Immature natural killer cell (primary cell): ENCODE data around the gene WSB1. TPM values are rescaled to one million over a fixed set of nuclear protein-coding genes. Genes with fewer than 3 reads are reported as not detected.
"Not testable (repeated sequence)": the region's sequence is repeated elsewhere in the genome, so short reads cannot be mapped to it uniquely, and the experiment has no call there.

Experiments
- DNase-seq, 3 donors: peaks; one replicate each; pipeline ENCODE4 v3.0.0; 2022; ENCODE audit warnings: mixed read lengths in 1 of 3
- H3K27ac Mint-ChIP-seq, 6 donors: one replicate each; pipeline ENCODE4 v1.8.0; 2020; ENCODE audit warnings: mixed read lengths in 6 of 6, mild to moderate bottlenecking in 5 of 6, inconsistent platforms in 4 of 6, moderate library complexity in 3 of 6
- H3K27me3 Mint-ChIP-seq, 3 donors: one replicate each; pipeline ENCODE4 v1.8.0; 2020 to 2021; ENCODE audit warnings: low read depth in 3 of 3, mild to moderate bottlenecking in 3 of 3, mixed read lengths in 3 of 3, moderate library complexity in 3 of 3, inconsistent platforms in 1 of 3
- H3K36me3 Mint-ChIP-seq, 3 donors: one replicate each; pipeline ENCODE4 v1.8.0; 2020; ENCODE audit warnings: mixed read lengths in 3 of 3, inconsistent platforms in 2 of 3, mild to moderate bottlenecking in 2 of 3
- H3K4me1 Mint-ChIP-seq, 2 donors: one replicate each; pipeline ENCODE4 v1.8.0; 2020; ENCODE audit warnings: inconsistent platforms in 2 of 2, mild to moderate bottlenecking in 2 of 2, mixed read lengths in 2 of 2, moderate library complexity in 1 of 2
- H3K4me3 Mint-ChIP-seq, 5 donors: one replicate each; pipeline ENCODE4 v1.8.0; 2020; ENCODE audit warnings: mild to moderate bottlenecking in 5 of 5, mixed read lengths in 5 of 5, inconsistent platforms in 3 of 5, moderate library complexity in 3 of 5
- H3K9me3 Mint-ChIP-seq, 6 donors: one replicate each; pipeline ENCODE4 v1.8.0; 2020; ENCODE audit warnings: mild to moderate bottlenecking in 6 of 6, mixed read lengths in 6 of 6, inconsistent platforms in 4 of 6, moderate library complexity in 3 of 6
- polyA plus RNA-seq, 3 donors: library from polyadenylated mRNA; unstranded; fragments of 300-500 nt; fragmentation: Illumina TruSeq; gene quantifications; one replicate each; pipeline ENCODE4 v1.2.3, GENCODE V29; 2021

WSB1 gene
- polyA plus RNA-seq, 3 donors from 2014 or later = 163 to 253 (median 232) TPM

DNA sequence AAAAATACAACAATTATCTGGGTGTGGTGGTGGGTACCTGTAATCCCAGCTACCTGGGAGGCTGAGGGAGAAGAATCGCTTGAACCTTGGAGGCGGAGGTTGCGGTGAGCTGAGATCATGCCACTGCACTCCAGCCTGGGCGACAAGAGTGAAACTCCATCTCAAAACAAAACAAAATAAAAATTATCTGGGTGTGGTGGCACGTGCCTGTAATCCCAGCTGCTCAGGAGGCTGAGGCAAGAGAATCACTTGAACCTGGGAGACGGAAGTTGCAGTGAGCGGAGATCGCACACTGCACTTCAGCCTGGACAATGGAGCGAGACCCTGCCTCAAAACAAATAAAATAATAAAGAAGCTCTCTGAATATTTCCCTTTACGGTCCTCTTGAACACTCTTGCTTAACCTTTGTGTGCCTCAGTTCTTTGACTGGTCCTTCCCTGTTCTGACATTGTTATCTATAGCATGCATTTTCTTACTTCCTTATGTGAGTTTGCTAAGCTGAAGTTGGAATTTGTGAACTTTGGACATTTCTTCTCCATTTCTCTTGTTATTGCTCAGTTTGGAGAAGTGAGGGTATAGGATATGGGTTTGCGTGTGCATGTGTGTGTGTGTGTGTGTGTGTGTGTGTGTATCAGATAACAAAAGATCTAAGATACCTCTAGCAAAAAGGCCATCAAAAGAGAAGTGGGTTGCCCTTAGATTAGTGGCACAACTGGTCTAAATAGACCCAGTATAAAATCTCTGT, 29.7 kb upstream of the WSB1 start:
- no peaks in the 10 kb centered on the region for H3K27me3 Mint-ChIP-seq
- H3K27ac Mint-ChIP-seq = no peak overlapping the region
- no peak for DNase-seq
- no peaks in the 10 kb centered on the region for H3K9me3 Mint-ChIP-seq
- H3K36me3 Mint-ChIP-seq = no peaks in the 10 kb centered on the region
- no peak overlapping the region for H3K4me3 Mint-ChIP-seq
- H3K4me1 Mint-ChIP-seq = no peaks in the 10 kb centered on the region

DNA sequence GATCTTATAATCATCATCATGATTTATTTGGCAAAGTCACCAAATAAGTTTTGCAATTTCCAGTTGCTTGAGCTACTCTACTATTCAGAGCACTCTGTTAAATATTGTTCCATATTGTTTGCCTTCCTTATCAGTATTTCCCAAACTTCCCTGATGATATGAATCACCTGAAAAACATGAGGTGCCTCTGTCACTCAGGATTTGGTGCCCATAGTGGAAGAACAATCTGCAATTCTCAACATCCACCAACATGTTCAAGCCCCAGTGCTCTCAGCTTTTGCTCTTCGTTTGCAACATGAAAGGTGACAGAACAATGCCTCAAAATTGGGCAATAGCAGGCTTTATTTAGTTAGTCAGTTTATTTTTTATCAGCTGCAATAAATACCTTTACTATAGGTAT, 28.6 kb upstream of the WSB1 start:
- no peaks in the 10 kb centered on the region for H3K27me3 Mint-ChIP-seq
- H3K4me3 Mint-ChIP-seq = no peak overlapping the region
- no peak overlapping the region for H3K27ac Mint-ChIP-seq
- DNase-seq = no peak
- no peaks in the 10 kb centered on the region for H3K4me1 Mint-ChIP-seq
- no peaks in the 10 kb centered on the region for H3K9me3 Mint-ChIP-seq
- no peaks in the 10 kb centered on the region for H3K36me3 Mint-ChIP-seq

DNA sequence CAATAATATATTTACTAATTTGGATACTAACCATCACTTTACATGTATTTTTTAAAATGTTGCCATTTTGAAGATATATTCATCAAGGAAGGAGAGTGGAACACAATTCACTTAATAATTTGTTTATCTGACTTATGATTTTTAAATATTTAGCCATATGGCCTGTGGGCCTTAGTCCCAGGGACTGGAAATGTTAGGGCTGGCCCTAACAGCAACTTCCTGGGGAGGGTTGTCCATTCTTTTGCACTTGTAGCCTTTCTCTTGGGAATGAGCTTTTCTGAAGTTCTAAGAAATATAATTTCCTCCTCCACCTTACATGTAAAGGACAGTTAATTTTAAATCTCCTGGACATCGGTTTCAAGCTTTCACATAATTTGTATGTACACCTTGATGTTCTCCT, 27.7 kb upstream of the WSB1 start:
- Mint-ChIP-seq H3K36me3 (no peaks in the 10 kb centered on the region), H3K4me3 (no peak overlapping the region), H3K4me1 (no peaks in the 10 kb centered on the region), H3K27ac (no peak overlapping the region), H3K27me3 (no peaks in the 10 kb centered on the region), H3K9me3 (no peaks in the 10 kb centered on the region)
- DNase-seq = no peak

- no peaks in the 10 kb centered on the region for H3K36me3 Mint-ChIP-seq
- H3K27me3 Mint-ChIP-seq = no peaks in the 10 kb centered on the region
- no peak overlapping the region for H3K4me3 Mint-ChIP-seq
- no peaks in the 10 kb centered on the region for H3K9me3 Mint-ChIP-seq
- H3K4me1 Mint-ChIP-seq = no peaks in the 10 kb centered on the region
- H3K27ac Mint-ChIP-seq = no peak overlapping the region
- DNase-seq = no peak
Observed at GRCh38 chr17:27268394-27269085, 25.4 kb upstream of the WSB1 start.

DNA sequence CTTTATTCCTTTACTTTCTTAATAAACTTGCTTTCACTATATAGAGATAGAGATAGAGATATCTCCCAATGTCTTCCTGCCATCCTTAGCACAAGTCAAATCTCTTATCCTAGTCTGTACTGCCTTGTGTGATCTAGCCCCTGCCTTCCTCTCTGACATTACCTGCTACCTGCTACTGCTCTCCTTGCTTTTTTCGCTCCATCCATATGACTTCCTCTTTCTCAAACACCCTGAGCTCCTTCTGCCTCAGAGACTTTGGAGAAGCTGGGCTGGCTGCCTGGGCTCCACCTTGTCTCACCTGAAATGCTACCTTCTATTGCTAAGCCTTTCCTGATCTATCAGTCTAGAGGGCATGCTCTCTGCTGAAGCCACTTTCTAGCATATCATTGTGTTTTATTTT, 24.7 kb upstream of the WSB1 start:
- DNase-seq = no peak
- no peak overlapping the region for H3K27ac Mint-ChIP-seq
- no peaks in the 10 kb centered on the region for H3K9me3 Mint-ChIP-seq
- no peaks in the 10 kb centered on the region for H3K36me3 Mint-ChIP-seq
- no peak overlapping the region for H3K4me3 Mint-ChIP-seq
- no peaks in the 10 kb centered on the region for H3K27me3 Mint-ChIP-seq
- no peaks in the 10 kb centered on the region for H3K4me1 Mint-ChIP-seq

DNA sequence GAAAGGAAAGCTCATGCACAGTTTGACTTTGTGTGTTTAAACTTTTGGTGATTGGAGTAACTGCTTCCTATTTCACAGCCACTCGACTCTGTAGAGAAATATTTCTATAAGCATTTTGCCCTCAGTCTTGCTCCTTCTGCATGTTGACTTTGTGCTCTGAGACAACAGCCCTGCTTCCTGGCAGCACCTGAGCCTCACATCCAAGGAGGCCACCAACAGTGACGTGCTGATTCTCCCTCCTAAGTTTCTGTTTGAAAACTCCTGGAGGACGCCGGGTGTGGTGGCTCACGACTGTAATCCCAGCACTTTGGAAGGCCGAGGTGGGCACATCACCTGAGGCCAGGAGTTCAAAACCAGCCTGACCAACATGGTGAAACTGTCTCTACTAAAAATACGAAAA, 23.9 kb upstream of the WSB1 start:
- Mint-ChIP-seq H3K4me3 (no peak overlapping the region), H3K36me3 (no peaks in the 10 kb centered on the region), H3K27ac (no peak overlapping the region), H3K4me1 (no peaks in the 10 kb centered on the region), H3K9me3 (no peaks in the 10 kb centered on the region), H3K27me3 (peaks cover 0 to 2% (median 0%) of the 10 kb centered on the region in 3 donors)
- DNase-seq = no peak

DNA sequence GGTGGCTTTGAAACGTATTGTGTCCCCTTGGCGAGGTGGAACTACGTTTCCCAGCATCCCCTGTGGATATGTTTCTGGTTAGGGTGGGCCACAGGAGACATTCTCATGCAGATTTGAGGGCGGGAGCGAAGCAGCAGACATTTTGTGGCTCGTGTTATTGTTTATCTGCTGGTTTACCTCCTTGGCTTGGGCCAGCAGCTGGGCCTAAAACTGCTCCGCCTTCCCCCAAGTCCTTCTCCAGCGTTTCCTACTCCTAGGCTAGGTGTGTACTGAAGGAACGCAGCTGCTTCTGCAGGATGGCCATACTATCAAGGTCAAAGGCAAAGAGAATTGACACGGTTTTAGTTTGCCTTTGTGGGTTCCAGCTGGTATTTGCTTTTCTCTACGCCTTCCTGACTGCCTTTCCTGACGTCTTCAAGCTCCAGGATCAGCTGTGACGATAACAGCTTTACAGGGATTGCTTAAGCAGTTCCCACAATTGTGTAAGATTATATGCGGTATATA, 17.2 kb upstream of the WSB1 start:
- H3K9me3 Mint-ChIP-seq = no peaks in the 10 kb centered on the region
- H3K4me3 Mint-ChIP-seq = no peak overlapping the region
- H3K4me1 Mint-ChIP-seq = no peaks in the 10 kb centered on the region
- no peak for DNase-seq
- H3K27me3 Mint-ChIP-seq = peaks cover 1 to 3% (median 2%) of the 10 kb centered on the region in 3 donors
- no peaks in the 10 kb centered on the region for H3K36me3 Mint-ChIP-seq
- no peak overlapping the region for H3K27ac Mint-ChIP-seq

DNA sequence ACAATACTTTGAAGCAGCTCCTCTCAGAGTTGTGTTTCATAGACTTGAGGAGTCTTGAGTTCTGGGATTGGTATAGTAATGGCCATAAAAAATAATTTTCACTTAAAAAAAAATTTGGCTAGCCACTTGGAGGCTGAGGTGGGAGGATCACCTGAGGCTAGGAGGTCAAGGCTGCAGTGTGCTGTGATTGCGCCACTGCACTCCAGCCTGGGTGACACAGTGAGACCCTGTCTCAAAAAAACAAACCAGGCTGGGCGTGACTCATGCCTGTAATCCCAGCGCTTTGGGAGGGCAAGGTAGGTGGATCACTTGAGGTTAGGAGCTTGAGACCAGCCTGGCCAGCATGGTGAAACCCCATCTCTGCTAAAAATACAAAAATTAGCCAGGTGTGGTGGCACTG, 14.8 kb upstream of the WSB1 start:
- not testable (repeated sequence) for H3K9me3 Mint-ChIP-seq

GRCh38 chr17:27280527-27280926, 13.4 kb upstream of the WSB1 start:
- no peaks in the 10 kb centered on the region for H3K4me1 Mint-ChIP-seq
- H3K36me3 Mint-ChIP-seq = no peaks in the 10 kb centered on the region
- no peak overlapping the region for H3K4me3 Mint-ChIP-seq
- H3K27me3 Mint-ChIP-seq = peaks cover 0 to 3% (median 0%) of the 10 kb centered on the region in 3 donors
- peaks cover 0 to 1% (median 0%) of the 10 kb centered on the region in 6 donors for H3K9me3 Mint-ChIP-seq
- H3K27ac Mint-ChIP-seq = no peak overlapping the region
- DNase-seq = no peak

More for the DNA sequence above, 14.8 kb upstream of the WSB1 start:
- not testable (repeated sequence) for DNase-seq, H3K4me1 Mint-ChIP-seq, H3K4me3 Mint-ChIP-seq, H3K27me3 Mint-ChIP-seq, H3K36me3 Mint-ChIP-seq, H3K27ac Mint-ChIP-seq

DNA sequence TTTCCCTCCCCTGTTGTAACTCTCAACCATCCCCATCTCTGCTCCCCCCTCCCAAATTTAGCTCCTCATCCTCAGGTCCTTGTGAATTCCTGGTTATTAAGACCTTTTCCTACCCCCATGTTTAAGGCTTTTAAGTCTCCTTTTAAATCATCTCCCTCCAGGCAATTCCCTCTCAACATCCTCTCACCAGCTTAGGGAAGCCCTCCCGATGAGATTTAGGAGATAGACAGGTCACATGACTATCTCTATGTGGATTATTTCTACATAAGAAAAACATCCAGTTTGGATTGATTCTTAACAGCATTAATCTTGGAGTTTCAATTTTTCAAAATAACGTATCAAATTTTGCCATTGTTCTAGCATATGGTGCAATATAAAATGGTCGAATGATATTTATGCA, 12.5 kb upstream of the WSB1 start:
- no peak for DNase-seq
- Mint-ChIP-seq H3K4me1 (no peaks in the 10 kb centered on the region), H3K27me3 (peaks cover 0 to 4% (median 3%) of the 10 kb centered on the region in 3 donors), H3K4me3 (no peak overlapping the region), H3K9me3 (peaks cover 0 to 1% (median 0%) of the 10 kb centered on the region in 6 donors), H3K36me3 (no peaks in the 10 kb centered on the region), H3K27ac (no peak overlapping the region)

DNA sequence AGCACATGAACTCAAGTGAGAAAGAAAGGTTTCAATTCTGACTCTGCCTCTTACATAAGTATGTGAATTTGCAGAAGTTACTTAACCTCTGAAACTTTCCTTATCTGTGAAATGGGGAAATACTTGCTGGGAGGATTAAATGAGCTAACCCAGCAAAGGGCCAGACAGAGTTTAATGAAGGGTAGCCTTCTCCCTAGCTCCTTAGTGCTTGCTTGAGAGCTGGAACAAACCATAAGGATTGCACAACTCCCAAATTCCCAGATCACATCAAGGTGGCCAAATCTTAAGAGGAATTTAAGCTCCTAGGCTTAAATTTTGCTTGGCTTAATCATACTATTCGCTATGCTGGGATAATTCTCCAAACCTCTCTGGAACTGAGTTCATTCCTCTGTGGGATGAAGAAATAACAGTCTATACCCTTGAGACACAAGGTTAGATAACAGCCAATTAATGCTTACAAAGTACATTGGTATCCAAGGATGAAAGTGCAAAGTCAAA, 11.8 kb upstream of the WSB1 start:
- Mint-ChIP-seq H3K9me3 (peaks cover 0 to 1% (median 0%) of the 10 kb centered on the region in 6 donors), H3K4me3 (no peak overlapping the region), H3K4me1 (no peaks in the 10 kb centered on the region), H3K27ac (no peak overlapping the region), H3K27me3 (peaks cover 0 to 4% (median 3%) of the 10 kb centered on the region in 3 donors), H3K36me3 (no peaks in the 10 kb centered on the region)
- DNase-seq = no peak

DNA sequence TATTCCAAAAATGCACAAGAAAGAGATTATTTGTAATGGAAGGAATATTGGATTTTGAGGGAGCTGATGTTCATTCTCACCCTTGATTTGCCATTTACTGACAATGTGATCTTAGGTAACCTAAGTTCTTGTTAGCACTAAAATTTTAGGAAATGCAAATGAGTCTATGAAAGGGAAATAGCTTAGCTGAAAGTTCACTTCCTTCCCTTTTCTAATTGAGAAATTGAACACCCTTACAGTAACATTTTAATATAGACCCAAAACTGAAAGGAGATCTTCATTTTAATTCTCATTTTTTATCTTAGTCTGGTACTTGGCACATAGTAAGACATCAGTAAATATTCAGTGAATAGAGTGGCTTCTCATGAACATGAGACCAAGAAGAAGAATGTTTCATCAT, 10.9 kb upstream of the WSB1 start:
- Mint-ChIP-seq H3K4me1 (no peaks in the 10 kb centered on the region), H3K27ac (no peak overlapping the region), H3K9me3 (peaks cover 0 to 1% (median 0%) of the 10 kb centered on the region in 6 donors), H3K36me3 (peaks cover 0 to 2% (median 0%) of the 10 kb centered on the region in 3 donors), H3K27me3 (peaks cover 0 to 4% (median 3%) of the 10 kb centered on the region in 3 donors), H3K4me3 (no peak overlapping the region)
- no peak for DNase-seq

DNA sequence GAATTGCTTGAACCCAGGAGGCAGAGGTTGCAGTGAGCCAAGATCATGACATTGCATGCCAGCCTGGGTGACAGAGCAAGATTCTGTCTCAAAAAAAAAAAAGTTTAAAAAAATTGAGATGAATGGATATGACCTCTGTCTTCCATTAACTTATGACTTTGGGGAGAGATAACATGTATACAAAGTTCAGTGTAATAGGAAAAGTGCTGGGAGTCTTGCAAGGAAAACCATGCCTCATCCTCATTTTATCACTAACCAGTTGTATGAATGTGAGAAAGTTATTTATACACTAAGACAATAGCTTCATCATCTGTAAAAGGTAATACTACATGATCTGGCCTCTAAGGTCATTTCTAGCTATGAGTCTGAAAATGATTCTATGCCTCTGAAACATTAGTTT, 10.2 kb upstream of the WSB1 start:
- DNase-seq = no peak
- no peak overlapping the region for H3K4me3 Mint-ChIP-seq
- peaks cover 0 to 4% (median 0%) of the 10 kb centered on the region in 3 donors for H3K36me3 Mint-ChIP-seq
- H3K27ac Mint-ChIP-seq = no peak overlapping the region
- H3K4me1 Mint-ChIP-seq = peaks cover 0 to 1% of the 10 kb centered on the region in 2 donors
- H3K9me3 Mint-ChIP-seq = peaks cover 0 to 1% (median 0%) of the 10 kb centered on the region in 6 donors
- peaks cover 0 to 4% (median 3%) of the 10 kb centered on the region in 3 donors for H3K27me3 Mint-ChIP-seq

DNA sequence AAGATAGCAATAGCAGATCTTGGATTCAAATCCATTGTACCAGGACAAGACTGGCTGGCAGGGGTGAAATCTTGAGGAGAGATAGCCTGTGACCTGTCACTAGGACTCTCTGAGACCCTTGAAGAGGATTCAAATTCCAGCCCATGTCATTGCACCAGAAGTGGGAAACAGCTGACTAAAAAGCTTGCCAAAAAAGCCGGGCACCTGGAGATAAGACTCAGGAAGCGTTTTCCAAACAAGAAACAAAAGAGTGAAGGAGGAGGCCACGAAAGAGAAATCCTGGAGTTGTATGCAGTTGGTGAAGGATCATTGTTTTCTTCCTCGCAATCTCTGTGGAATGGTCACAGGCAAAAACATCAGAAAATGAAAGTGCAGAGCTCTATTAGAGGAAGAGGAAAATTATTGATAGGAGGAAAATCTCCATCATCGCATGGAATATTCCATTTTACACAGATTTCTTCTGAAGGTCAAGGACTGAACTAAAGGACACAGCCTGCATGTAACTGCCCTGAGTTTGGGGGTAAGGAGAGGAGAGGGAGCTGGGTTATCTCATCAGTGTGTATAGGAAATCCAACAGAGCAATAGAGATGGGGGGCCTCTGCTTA, 9.0 kb upstream of the WSB1 start:
- H3K9me3 Mint-ChIP-seq = peaks cover 0 to 1% (median 0%) of the 10 kb centered on the region in 6 donors
- DNase-seq = no peak
- H3K36me3 Mint-ChIP-seq = peaks cover 0 to 4% (median 0%) of the 10 kb centered on the region in 3 donors
- peaks cover 3 to 5% of the 10 kb centered on the region in 2 donors for H3K4me1 Mint-ChIP-seq
- no peak overlapping the region for H3K4me3 Mint-ChIP-seq
- H3K27ac Mint-ChIP-seq = no peak overlapping the region
- peaks cover 0 to 4% (median 3%) of the 10 kb centered on the region in 3 donors for H3K27me3 Mint-ChIP-seq
